ENCODE data around the gene HMGXB4. TPM values are rescaled to one million over a fixed set of nuclear protein-coding genes. Genes with fewer than 3 reads are reported as not detected.

HMGXB4 gene
- total and polyA plus RNA-seq, 2 of the 13 experiments (the other 11 are each of a cell fraction or from before 2014, with no cell fraction given) = 13.9 to 16.3 TPM

DNA sequence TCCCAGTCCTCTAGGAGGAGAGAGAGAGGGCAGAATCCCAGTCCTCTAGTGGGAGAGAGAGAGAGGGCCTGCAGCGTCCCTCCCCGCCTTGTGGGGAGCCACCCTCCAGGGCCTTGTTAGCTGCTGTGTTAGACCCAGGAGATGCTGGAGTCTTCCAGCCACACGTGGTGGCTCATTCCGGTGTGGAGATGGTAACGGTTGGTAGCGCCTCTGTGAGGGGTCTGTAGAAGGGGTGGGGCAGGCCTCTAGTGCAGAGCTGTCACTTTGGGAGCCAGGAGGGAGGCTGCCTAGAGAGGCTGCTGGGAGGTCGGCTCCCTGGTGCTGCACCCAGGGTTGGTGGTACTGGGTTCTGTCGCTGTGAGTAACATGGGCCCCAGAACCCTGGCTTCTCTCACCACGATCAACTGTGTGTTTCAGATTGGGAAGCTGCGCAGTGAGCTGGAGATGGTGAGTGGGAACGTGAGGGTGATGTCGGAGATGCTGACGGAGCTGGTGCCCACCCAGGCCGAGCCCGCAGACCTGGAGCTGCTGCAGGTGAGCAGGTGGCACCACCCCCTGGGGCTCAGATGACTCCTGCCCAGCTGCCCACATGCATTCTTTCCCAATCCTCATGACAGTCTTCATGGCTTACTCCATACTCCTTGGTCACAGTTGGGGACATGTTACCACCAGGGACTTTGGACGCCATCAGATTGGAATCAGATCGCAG is 69.7 kb downstream of the HMGXB4 start (continued):
- TF ChIP-seq, protein P1, sequence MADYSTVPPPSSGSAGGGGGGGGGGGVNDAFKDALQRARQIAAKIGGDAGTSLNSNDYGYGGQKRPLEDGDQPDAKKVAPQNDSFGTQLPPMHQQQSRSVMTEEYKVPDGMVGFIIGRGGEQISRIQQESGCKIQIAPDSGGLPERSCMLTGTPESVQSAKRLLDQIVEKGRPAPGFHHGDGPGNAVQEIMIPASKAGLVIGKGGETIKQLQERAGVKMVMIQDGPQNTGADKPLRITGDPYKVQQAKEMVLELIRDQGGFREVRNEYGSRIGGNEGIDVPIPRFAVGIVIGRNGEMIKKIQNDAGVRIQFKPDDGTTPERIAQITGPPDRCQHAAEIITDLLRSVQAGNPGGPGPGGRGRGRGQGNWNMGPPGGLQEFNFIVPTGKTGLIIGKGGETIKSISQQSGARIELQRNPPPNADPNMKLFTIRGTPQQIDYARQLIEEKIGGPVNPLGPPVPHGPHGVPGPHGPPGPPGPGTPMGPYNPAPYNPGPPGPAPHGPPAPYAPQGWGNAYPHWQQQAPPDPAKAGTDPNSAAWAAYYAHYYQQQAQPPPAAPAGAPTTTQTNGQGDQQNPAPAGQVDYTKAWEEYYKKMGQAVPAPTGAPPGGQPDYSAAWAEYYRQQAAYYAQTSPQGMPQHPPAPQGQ (CRISPR knock-in tag; IDR thresholded peaks at IDR 0.05; ENCODE audit: borderline replicate concordance) = no peak
- TF ChIP-seq YEATS4 (CRISPR knock-in tag; IDR thresholded peaks at IDR 0.05; ENCODE audit: borderline replicate concordance) (no peak), U2AF1 (optimal IDR thresholded peaks at IDR 0.05; ENCODE audit: low read depth, low read length) (no peak)

DNA sequence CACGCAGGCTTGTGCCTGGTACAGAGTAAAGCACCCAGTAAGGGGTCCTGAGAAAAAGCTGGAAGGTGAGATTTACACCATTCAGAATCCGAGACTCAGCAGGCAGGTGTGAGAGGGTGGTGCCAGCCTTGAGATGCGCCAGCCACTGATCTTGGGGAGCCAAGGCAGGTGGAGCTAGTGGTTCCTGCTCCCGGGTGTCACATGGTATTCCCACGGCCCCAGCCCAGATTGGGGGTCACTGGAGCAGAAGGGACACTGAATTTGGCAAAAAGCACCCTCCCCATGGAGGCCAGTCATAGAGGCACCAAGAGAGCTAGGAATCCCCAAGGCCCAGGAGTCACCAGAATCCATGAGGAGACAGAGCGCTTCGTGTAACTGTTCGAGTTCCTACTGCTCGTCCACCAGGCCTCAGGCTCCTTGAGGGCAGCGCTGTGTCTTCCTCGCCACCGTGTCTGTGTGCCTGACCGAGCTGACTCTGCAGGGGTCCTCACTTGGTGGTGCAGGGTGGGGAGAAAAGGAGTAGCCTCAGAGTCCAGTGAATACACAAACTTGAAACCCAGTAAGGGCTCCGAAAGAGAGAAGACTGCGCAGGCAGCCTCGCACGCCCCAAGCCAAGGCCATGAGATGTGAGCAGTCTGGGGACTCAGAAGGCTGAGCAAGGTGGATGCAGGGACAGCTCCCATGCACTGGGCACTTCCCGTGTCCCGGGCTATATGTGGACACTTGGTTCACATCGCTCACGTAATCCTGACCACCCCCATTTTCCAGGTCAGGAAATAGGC is 70.6 kb downstream of the HMGXB4 start:
- H3K36me3 ChIP-seq (replicated peaks in 1 of 2; ENCODE audit: control insufficient read depth in 1 of 2, insufficient read depth in 2 of 2, low read length in 2 of 2) = peaks cover 38 to 63% of the 10 kb centered on the region in 2 experiments
- H3K79me2 ChIP-seq (ENCODE audit: insufficient read depth, low read length) = no peaks in the 10 kb centered on the region
- H4K20me1 ChIP-seq (ENCODE audit: insufficient read depth, low read length) = no peaks in the 10 kb centered on the region
- no peaks in the 10 kb centered on the region for H3K9me3 ChIP-seq (ENCODE audit: low read length)
- peak overlapping the region in 1 of 3 experiments; percentile 45; a peak in 2 of 6 replicates for H3K4me3 ChIP-seq (replicated peaks in 1 of 3; ENCODE audit: insufficient read depth in 1 of 3, low read depth in 2 of 3, low read length in 3 of 3)
- H3K27ac ChIP-seq (ENCODE audit: extremely low read length, insufficient read depth, low read length) = peak overlapping the region; percentile 92
- peak overlapping the region; percentile 57 for H3K4me2 ChIP-seq (ENCODE audit: low read depth, low read length)
- 80% methylated on average over 19 of the region's 21 CpGs for WGBS (ENCODE audit: low lambda C conversion rate)
- ChIA-PET POLR2A (interaction anchor here (0.9 to 3.0 kb wide), 6 partner anchors 15 to 70 kb away, joined by 3 to 49 read pairs (median 10); partner anchors contain the start of gene TOM1), CTCF (ENCODE audit: low intra/inter-chr PET ratio, low total read pairs) (no interaction called here)
- DNase-seq (ENCODE audit: low spot score) (no peak), FAIRE-seq (no peak), ATAC-seq (peak; percentile 73)
- BruUV-seq (replicated peaks) = TSS peak; percentile 97
- intact Hi-C loops (cut with micrococcal nuclease; ENCODE audit: unreplicated experiment) (loop anchor here (1.0 to 5.0 kb wide), 3 partner anchors 16 to 71 kb away; partner anchors contain the start of gene HMGXB4), in situ Hi-C loops (cut with HindIII; ENCODE audit: extremely low pct_ligation_motif_present, low pct_unique_long_range_greater_than_20kb) (no loop called here)
- no peaks in the 10 kb centered on the region for H3K27me3 ChIP-seq (ENCODE audit: control insufficient read depth in 1 of 2, insufficient read depth in 2 of 2, low read length in 2 of 2)
- H3K4me1 ChIP-seq (ENCODE audit: insufficient read depth, low read length) = peaks cover 53% of the 10 kb centered on the region
- peak overlapping the region; percentile 46 for H3K9ac ChIP-seq (ENCODE audit: insufficient read depth, low read depth, low read length)
- H2AFZ ChIP-seq (ENCODE audit: low read length) = no peak overlapping the region
- TF ChIP-seq, protein P2, sequence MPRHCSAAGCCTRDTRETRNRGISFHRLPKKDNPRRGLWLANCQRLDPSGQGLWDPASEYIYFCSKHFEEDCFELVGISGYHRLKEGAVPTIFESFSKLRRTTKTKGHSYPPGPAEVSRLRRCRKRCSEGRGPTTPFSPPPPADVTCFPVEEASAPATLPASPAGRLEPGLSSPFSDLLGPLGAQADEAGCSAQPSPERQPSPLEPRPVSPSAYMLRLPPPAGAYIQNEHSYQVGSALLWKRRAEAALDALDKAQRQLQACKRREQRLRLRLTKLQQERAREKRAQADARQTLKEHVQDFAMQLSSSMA (CRISPR knock-in tag; IDR thresholded peaks at IDR 0.05) = 0 out of 2 replicates have a peak, but pooled peaks have one; percentile 31
- peak; percentile 67; the same call in 1 of the 2 replicates for TF ChIP-seq ZIK1 (CRISPR knock-in tag; IDR thresholded peaks at IDR 0.05; ENCODE audit: borderline replicate concordance, low read depth)
- TF ChIP-seq ZFY (CRISPR knock-in tag; IDR thresholded peaks at IDR 0.05) = peak; percentile 2; the same call in 1 of the 2 replicates
- TF ChIP-seq HMG20A (CRISPR knock-in tag; IDR thresholded peaks at IDR 0.05; ENCODE audit: borderline replicate concordance) = no peak
- TF ChIP-seq ZNF674 (CRISPR knock-in tag; IDR thresholded peaks at IDR 0.05; ENCODE audit: low read depth) = 0 out of 2 replicates have a peak, but pooled peaks have one; percentile 31
- peak; percentile 59; the same call in 1 of the 2 replicates for TF ChIP-seq ZNF451 (CRISPR knock-in tag; IDR thresholded peaks at IDR 0.05)
- TF ChIP-seq RBAK (CRISPR knock-in tag; IDR thresholded peaks at IDR 0.05) = no peak
- TF ChIP-seq, protein P3, sequence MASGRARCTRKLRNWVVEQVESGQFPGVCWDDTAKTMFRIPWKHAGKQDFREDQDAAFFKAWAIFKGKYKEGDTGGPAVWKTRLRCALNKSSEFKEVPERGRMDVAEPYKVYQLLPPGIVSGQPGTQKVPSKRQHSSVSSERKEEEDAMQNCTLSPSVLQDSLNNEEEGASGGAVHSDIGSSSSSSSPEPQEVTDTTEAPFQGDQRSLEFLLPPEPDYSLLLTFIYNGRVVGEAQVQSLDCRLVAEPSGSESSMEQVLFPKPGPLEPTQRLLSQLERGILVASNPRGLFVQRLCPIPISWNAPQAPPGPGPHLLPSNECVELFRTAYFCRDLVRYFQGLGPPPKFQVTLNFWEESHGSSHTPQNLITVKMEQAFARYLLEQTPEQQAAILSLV (CRISPR knock-in tag; IDR thresholded peaks at IDR 0.05; ENCODE audit: borderline replicate concordance) = no peak
- TF ChIP-seq PHB2 (IDR thresholded peaks at IDR 0.05; ENCODE audit: partially characterized antibody) = no peak

Measured in HepG2 (cell line).